Measurements from ENCODE around the gene TBC1D16. TPM values are rescaled to one million over a fixed set of nuclear protein-coding genes. Genes with fewer than 3 reads are reported as not detected.
A peak's percentile ranks its signal among the peaks of the same experiment; 100 is the strongest.

The TBC1D16 gene
- total and polyA plus RNA-seq, 2 donors (not counting 1 experiment from before 2014, with no cell fraction given), result 0.82 to 2.7 TPM

DNA sequence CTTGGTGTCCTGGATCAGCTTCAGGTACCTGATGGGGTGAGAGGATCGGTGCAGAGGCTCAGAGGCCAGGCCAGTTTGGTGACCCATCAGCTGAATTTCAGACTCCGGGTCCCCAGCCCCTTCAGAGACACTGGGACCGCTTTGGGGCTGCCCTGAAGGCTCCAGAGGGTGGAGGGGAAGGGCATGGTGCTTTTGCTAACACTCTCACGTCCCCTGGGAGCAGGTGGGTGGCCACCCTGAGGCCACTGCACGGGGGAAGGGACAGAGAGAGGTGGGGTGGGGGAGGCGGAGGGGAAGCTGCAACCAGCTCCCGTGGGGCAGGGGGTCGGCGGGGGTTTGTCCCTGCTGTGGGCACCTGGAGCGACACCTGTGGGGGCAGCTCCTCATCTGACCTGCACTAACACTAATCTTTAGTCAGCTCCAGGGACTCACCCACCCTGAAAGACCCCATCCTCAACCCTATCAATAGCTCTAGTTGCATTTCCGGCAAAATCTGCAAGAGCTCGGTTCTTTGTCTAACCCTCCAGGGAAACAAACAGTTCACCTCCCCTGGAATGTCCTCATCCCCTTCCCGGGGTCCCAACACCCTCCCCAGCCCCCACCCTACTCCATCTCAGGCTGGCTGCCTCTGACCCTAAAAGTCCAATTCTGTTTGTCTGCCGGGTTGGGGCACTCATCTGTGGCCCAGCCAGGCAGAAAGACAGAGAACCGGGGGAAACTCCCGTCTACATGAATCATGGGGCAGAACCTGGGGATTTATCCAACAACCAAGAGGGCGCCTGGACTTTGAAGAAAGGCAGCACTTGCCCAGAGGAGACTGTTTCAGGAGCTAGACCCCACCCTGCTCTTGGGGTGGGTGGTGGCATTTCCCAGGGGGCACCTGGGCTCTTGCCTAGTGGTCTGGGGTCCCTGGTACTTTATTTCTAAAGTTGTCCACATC, 104.5 kb downstream of the TBC1D16 start:
- Histone ChIP-seq H4K20me1 (ENCODE audit: control insufficient read depth, insufficient read depth, low read length, poor library complexity, severe bottlenecking) (no peaks in the 10 kb centered on the region), H3K27ac (ENCODE audit: low read length in 2 of 2) (peak overlapping the region in 1 of 2 donors; percentile 18), H3K79me2 (ENCODE audit: control insufficient read depth, insufficient read depth, low read length) (no peaks in the 10 kb centered on the region), H3K4me2 (replicated peaks; ENCODE audit: low read depth, low read length, poor library complexity, severe bottlenecking) (peak overlapping the region; percentile 69), H3K27me3 (replicated peaks in 1 of 4; ENCODE audit: control extremely low read depth in 1 of 4, control insufficient read depth in 3 of 4, insufficient read depth in 4 of 4, low read length in 3 of 4) (peaks cover 0 to 33% (median 12%) of the 10 kb centered on the region in 4 experiments), H3K36me3 (replicated peaks in 1 of 2; ENCODE audit: control extremely low read depth in 1 of 2, control insufficient read depth in 1 of 2, extremely low read depth in 1 of 2, insufficient read depth in 2 of 2, low read length in 1 of 2) (no peaks in the 10 kb centered on the region), H3K9ac (ENCODE audit: low read length) (no peak overlapping the region), H3K9me3 (ENCODE audit: control extremely low read depth in 1 of 3, control insufficient read depth in 2 of 3, insufficient read depth in 1 of 3, low read length in 2 of 3) (no peaks in the 10 kb centered on the region), H2AFZ (ENCODE audit: insufficient read depth, low read depth, low read length, poor library complexity, severe bottlenecking) (peak overlapping the region; percentile 28), H3K4me3 (ENCODE audit: control extremely low read depth in 1 of 5, extremely low read depth in 1 of 5, insufficient read depth in 1 of 5, low read depth in 2 of 5, low read length in 4 of 5) (peak overlapping the region in 3 of 5 experiments; percentile 28 to 50 (median 44)), H3K4me1 (ENCODE audit: control insufficient read depth in 2 of 2, insufficient read depth in 2 of 2, low read length in 2 of 2) (peaks cover 45 to 70% of the 10 kb centered on the region in 2 donors)
- intact Hi-C loops (cut with micrococcal nuclease), result loop anchor here (5.0 kb wide), 1 partner anchor 89 kb away; no protein-coding TSS in a partner anchor
- no peak for TF ChIP-seq EZH2 (IDR thresholded peaks at IDR 0.05; ENCODE audit: borderline replicate concordance, insufficient read depth, low read depth, low read length, poor library complexity, severe bottlenecking)
- TF ChIP-seq, protein P1, sequence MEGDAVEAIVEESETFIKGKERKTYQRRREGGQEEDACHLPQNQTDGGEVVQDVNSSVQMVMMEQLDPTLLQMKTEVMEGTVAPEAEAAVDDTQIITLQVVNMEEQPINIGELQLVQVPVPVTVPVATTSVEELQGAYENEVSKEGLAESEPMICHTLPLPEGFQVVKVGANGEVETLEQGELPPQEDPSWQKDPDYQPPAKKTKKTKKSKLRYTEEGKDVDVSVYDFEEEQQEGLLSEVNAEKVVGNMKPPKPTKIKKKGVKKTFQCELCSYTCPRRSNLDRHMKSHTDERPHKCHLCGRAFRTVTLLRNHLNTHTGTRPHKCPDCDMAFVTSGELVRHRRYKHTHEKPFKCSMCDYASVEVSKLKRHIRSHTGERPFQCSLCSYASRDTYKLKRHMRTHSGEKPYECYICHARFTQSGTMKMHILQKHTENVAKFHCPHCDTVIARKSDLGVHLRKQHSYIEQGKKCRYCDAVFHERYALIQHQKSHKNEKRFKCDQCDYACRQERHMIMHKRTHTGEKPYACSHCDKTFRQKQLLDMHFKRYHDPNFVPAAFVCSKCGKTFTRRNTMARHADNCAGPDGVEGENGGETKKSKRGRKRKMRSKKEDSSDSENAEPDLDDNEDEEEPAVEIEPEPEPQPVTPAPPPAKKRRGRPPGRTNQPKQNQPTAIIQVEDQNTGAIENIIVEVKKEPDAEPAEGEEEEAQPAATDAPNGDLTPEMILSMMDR (IDR thresholded peaks at IDR 0.05), result no peak
- Mint-ChIP-seq H3K27me3 (peaks cover 14% of the 10 kb centered on the region), H3K9me3 (ENCODE audit: insufficient read depth) (no peaks in the 10 kb centered on the region), H3K4me3 (peak overlapping the region; percentile 78), H3K27ac (peak overlapping the region; percentile 80), H3K4me1 (peaks cover 59% of the 10 kb centered on the region)
- 39% methylated on average over 14 of the region's 17 CpGs for WGBS (ENCODE audit: insufficient coverage)
- DNase-seq (peak; percentile 58), ATAC-seq (ENCODE audit: low read depth) (peak; percentile 44)
- CTCF ChIA-PET, result interaction anchor here (0.6 to 3.0 kb wide), 3 partner anchors 39 to 63 kb away, joined by 3 to 15 read pairs (median 4); no protein-coding TSS in a partner anchor
- POLR2A ChIA-PET, result interaction anchor here (1.1 kb wide), 1 partner anchor 91 kb away, joined by 3 read pairs; no protein-coding TSS in a partner anchor

Data from B cell (primary cell).